ENCODE data around the gene ARPC5L. TPM values are rescaled to one million over a fixed set of nuclear protein-coding genes. Genes with fewer than 3 reads are reported as not detected.

Gene ARPC5L
- total and polyA plus RNA-seq, 2 of the 13 experiments (the other 11 are each of a cell fraction or from before 2014, with no cell fraction given): 29.9 to 33.8 TPM

GRCh38 chr9:124829334-124829669 is 32.6 kb upstream of the ARPC5L start:
- Histone ChIP-seq H4K20me1 (ENCODE audit: insufficient read depth, low read length) (no peaks in the 10 kb centered on the region), H3K4me2 (ENCODE audit: low read depth, low read length) (no peak overlapping the region), H3K4me1 (ENCODE audit: insufficient read depth, low read length) (peaks cover 31% of the 10 kb centered on the region), H3K9me3 (ENCODE audit: low read length) (no peaks in the 10 kb centered on the region), H3K27ac (ENCODE audit: extremely low read length, insufficient read depth, low read length) (no peak overlapping the region), H3K9ac (ENCODE audit: insufficient read depth, low read depth, low read length) (no peak overlapping the region), H3K79me2 (ENCODE audit: insufficient read depth, low read length) (no peaks in the 10 kb centered on the region), H3K4me3 (replicated peaks in 1 of 3; ENCODE audit: insufficient read depth in 1 of 3, low read depth in 2 of 3, low read length in 3 of 3) (no peak overlapping the region), H3K27me3 (ENCODE audit: control insufficient read depth in 1 of 2, insufficient read depth in 2 of 2, low read length in 2 of 2) (peaks cover 3 to 16% of the 10 kb centered on the region in 2 experiments; a peak in 3 of 5 replicates), H2AFZ (ENCODE audit: low read length) (no peak overlapping the region), H3K36me3 (replicated peaks in 1 of 2; ENCODE audit: control insufficient read depth in 1 of 2, insufficient read depth in 2 of 2, low read length in 2 of 2) (no peaks in the 10 kb centered on the region)
- ATAC-seq (no peak), FAIRE-seq (no peak), DNase-seq (ENCODE audit: low spot score) (no peak)
- ChIA-PET CTCF (ENCODE audit: low intra/inter-chr PET ratio, low total read pairs) (no interaction called here), POLR2A (no interaction called here)
- intact Hi-C loops (cut with micrococcal nuclease; ENCODE audit: unreplicated experiment): no loop called here
- no TSS peak for BruUV-seq (replicated peaks)
- TF ChIP-seq SP4 (CRISPR knock-in tag; IDR thresholded peaks at IDR 0.05) (no peak), ZNF558 (CRISPR knock-in tag; IDR thresholded peaks at IDR 0.05; ENCODE audit: borderline replicate concordance) (no peak), KDM5A (IDR thresholded peaks at IDR 0.05; ENCODE audit: borderline replicate concordance, low read length) (no peak), ZNF546 (CRISPR knock-in tag; conservative IDR thresholded peaks at IDR 0.05) (no peak), YEATS4 (CRISPR knock-in tag; IDR thresholded peaks at IDR 0.05; ENCODE audit: borderline replicate concordance) (no peak), ZBTB21 (CRISPR knock-in tag; IDR thresholded peaks at IDR 0.05) (no peak), ZFP1 (CRISPR knock-in tag; IDR thresholded peaks at IDR 0.05) (no peak), MAFG (CRISPR knock-in tag; IDR thresholded peaks at IDR 0.05) (no peak), SALL2 (CRISPR knock-in tag; IDR thresholded peaks at IDR 0.05) (no peak), IKZF1 (IDR thresholded peaks at IDR 0.05) (no peak), SP1 (IDR thresholded peaks at IDR 0.05) (no peak), SP1 (CRISPR knock-in tag; IDR thresholded peaks at IDR 0.05) (no peak), HNF4A (CRISPR knock-in tag; IDR thresholded peaks at IDR 0.05) (no peak), MYC (CRISPR knock-in tag; IDR thresholded peaks at IDR 0.05; ENCODE audit: borderline replicate concordance) (no peak), ATF6 (CRISPR knock-in tag; conservative IDR thresholded peaks at IDR 0.05) (no peak), ZNF562 (CRISPR knock-in tag; IDR thresholded peaks at IDR 0.05; ENCODE audit: borderline replicate concordance) (no peak)
- TF ChIP-seq, protein P1, sequence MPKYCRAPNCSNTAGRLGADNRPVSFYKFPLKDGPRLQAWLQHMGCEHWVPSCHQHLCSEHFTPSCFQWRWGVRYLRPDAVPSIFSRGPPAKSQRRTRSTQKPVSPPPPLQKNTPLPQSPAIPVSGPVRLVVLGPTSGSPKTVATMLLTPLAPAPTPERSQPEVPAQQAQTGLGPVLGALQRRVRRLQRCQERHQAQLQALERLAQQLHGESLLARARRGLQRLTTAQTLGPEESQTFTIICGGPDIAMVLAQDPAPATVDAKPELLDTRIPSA (CRISPR knock-in tag; IDR thresholded peaks at IDR 0.05; ENCODE audit: borderline replicate concordance): no peak
- TF ChIP-seq, protein P2, sequence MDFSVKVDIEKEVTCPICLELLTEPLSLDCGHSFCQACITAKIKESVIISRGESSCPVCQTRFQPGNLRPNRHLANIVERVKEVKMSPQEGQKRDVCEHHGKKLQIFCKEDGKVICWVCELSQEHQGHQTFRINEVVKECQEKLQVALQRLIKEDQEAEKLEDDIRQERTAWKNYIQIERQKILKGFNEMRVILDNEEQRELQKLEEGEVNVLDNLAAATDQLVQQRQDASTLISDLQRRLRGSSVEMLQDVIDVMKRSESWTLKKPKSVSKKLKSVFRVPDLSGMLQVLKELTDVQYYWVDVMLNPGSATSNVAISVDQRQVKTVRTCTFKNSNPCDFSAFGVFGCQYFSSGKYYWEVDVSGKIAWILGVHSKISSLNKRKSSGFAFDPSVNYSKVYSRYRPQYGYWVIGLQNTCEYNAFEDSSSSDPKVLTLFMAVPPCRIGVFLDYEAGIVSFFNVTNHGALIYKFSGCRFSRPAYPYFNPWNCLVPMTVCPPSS (IDR thresholded peaks at IDR 0.05): no peak
- TF ChIP-seq, protein P3, sequence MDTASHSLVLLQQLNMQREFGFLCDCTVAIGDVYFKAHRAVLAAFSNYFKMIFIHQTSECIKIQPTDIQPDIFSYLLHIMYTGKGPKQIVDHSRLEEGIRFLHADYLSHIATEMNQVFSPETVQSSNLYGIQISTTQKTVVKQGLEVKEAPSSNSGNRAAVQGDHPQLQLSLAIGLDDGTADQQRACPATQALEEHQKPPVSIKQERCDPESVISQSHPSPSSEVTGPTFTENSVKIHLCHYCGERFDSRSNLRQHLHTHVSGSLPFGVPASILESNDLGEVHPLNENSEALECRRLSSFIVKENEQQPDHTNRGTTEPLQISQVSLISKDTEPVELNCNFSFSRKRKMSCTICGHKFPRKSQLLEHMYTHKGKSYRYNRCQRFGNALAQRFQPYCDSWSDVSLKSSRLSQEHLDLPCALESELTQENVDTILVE (CRISPR knock-in tag; IDR thresholded peaks at IDR 0.05): no peak
- 15% methylated on average over 5 of the region's 5 CpGs for WGBS (ENCODE audit: low lambda C conversion rate)
- in situ Hi-C loops (cut with HindIII; ENCODE audit: extremely low pct_ligation_motif_present, low pct_unique_long_range_greater_than_20kb): no loop called here
